CD4-positive, alpha-beta T cell (primary cell): ENCODE measurements around the gene MGAT5. TPM values are rescaled to one million over a fixed set of nuclear protein-coding genes. Genes with fewer than 3 reads are reported as not detected.

Experiments
- ATAC-seq: fragments of 200-7000 bp; cut with Tn5 transposase; one replicate; pipeline ENCODE4 v1.10.0; 2022; ENCODE audit warnings: mild to moderate bottlenecking; ENCODE audit not compliant: poor library complexity
- CTCF ChIA-PET: fragments of 350-600 bp; sonication (Branson Sonifier 250); formaldehyde crosslinking; loops from one replicate; lab custom pipeline; 2021; ENCODE audit warnings: antibody characterized with exemption, inconsistent platforms; lab: Charles Lee
- POLR2A ChIA-PET: fragments of 350-600 bp; sonication (Branson Sonifier 250); formaldehyde crosslinking; loops from one replicate; lab custom pipeline; 2021; ENCODE audit warnings: antibody characterized with exemption, inconsistent platforms; lab: Charles Lee
- DNase-seq, 14 experiments: peaks; one replicate each; pipeline ENCODE4 v3.0.0-alpha.2; 2013 to 2020; ENCODE audit warnings: mixed read lengths in 2 of 14
- H3K27ac ChIP-seq, 2 donors: one replicate each; pipeline versions ENCODE4 v1.5.1 to v1.7.0; 2013; ENCODE audit warnings: low read length in 2 of 2, low read depth in 1 of 2, mild to moderate bottlenecking in 1 of 2
- H3K27me3 ChIP-seq, 2 experiments: 1 replicate in 1 of 2; 2 replicates in 1 of 2; pipeline versions ENCODE4 v1.6.1 to v1.7.0; 2013; ENCODE audit warnings: low read length in 2 of 2, control low read depth in 1 of 2, mild to moderate bottlenecking in 1 of 2, moderate library complexity in 1 of 2; ENCODE audit not compliant: insufficient read depth in 2 of 2, control insufficient read depth in 1 of 2
- H3K36me3 ChIP-seq: one replicate; pipeline ENCODE4 v1.6.1; 2013; ENCODE audit warnings: low read length, control low read depth; ENCODE audit not compliant: insufficient read depth
- H3K4me1 ChIP-seq: one replicate; pipeline ENCODE4 v1.6.1; 2013; ENCODE audit warnings: low read length, control low read depth; ENCODE audit not compliant: insufficient read depth
- H3K4me3 ChIP-seq: one replicate; pipeline ENCODE4 v1.5.1; 2013; ENCODE audit warnings: mild to moderate bottlenecking, low read length, moderate library complexity
- H3K9me3 ChIP-seq, 2 experiments: 1 replicate in 1 of 2; 2 replicates in 1 of 2; pipeline versions ENCODE4 v1.6.1 to v1.7.0; 2013; ENCODE audit warnings: low read length in 2 of 2, mild to moderate bottlenecking in 2 of 2, control low read depth in 1 of 2, moderate library complexity in 1 of 2; ENCODE audit not compliant: control insufficient read depth in 1 of 2, insufficient read depth in 1 of 2
- H3K27ac Mint-ChIP-seq: one replicate; pipeline ENCODE4 v1.8.0; 2020; ENCODE audit warnings: mixed read lengths
- H3K27me3 Mint-ChIP-seq: one replicate; pipeline ENCODE4 v1.8.0; 2021; ENCODE audit warnings: mixed read lengths
- H3K36me3 Mint-ChIP-seq: one replicate; pipeline ENCODE4 v1.8.0; 2021; ENCODE audit warnings: low read depth, mixed read lengths
- H3K4me1 Mint-ChIP-seq: one replicate; pipeline ENCODE4 v1.8.0; 2021; ENCODE audit warnings: low read depth, mixed read lengths
- H3K4me3 Mint-ChIP-seq: one replicate; pipeline ENCODE4 v1.8.0; 2020; ENCODE audit warnings: mild to moderate bottlenecking, mixed read lengths
- H3K9me3 Mint-ChIP-seq: one replicate; pipeline ENCODE4 v1.8.0; 2020; ENCODE audit warnings: mixed read lengths
- intact Hi-C, 2 experiments: fragments of 100-400 bp; cut with DNase I in 1 of 2; cut with micrococcal nuclease in 1 of 2; formaldehyde crosslinking; loops; one replicate each; pipeline versions ENCODE4 v1.15.1 to v1.9.0; 2023 to 2025; cut with DNase I, micrococcal nuclease
- total RNA-seq, 174 experiments: library from RNA in 2 of 174; stranded (reverse) in 2 of 174; gene quantifications; one replicate each; pipeline ENCODE4 v1.2.3 and lab custom pipeline; 2021 to 2026
- TF ChIP-seq, protein P1 (sequence below): fragments of 200-600 bp; IDR thresholded peaks from one replicate; pipeline ENCODE4 v1.8.0; 2022; ENCODE audit warnings: antibody characterized with exemption, mild to moderate bottlenecking

MGAT5 gene
- total RNA-seq, 2 experiments from 2014 or later, result 77.5 to 77.8 TPM

DNA sequence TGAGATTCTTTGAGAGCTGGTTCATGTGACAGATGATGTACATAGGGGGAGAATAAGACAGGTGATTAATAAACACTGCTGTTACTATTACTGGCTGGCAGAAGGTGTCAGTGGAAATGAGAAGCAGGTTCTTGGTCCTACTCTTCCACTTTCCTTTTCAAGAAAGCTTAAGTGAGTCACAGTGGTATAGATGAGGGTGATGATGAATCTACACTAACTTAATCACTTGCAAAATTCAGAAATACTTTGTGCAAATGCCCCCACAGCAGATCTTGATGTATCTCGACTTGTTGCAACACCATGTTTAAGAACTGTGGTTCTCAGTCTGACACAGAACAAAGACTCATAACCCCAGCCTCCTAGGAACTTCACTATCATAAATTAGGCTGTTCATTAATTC is 35.9 kb upstream of the MGAT5 start:
- peak; percentile 65 for ATAC-seq
- no peaks in the 10 kb centered on the region for H3K36me3 ChIP-seq
- Mint-ChIP-seq H3K4me1 (peaks cover 80% of the 10 kb centered on the region), H3K9me3 (peaks cover 2% of the 10 kb centered on the region), H3K4me3 (peak overlapping the region; percentile 49), H3K36me3 (peaks cover 9% of the 10 kb centered on the region), H3K27me3 (no peaks in the 10 kb centered on the region), H3K27ac (peak overlapping the region; percentile 87)
- TF ChIP-seq, protein P1, sequence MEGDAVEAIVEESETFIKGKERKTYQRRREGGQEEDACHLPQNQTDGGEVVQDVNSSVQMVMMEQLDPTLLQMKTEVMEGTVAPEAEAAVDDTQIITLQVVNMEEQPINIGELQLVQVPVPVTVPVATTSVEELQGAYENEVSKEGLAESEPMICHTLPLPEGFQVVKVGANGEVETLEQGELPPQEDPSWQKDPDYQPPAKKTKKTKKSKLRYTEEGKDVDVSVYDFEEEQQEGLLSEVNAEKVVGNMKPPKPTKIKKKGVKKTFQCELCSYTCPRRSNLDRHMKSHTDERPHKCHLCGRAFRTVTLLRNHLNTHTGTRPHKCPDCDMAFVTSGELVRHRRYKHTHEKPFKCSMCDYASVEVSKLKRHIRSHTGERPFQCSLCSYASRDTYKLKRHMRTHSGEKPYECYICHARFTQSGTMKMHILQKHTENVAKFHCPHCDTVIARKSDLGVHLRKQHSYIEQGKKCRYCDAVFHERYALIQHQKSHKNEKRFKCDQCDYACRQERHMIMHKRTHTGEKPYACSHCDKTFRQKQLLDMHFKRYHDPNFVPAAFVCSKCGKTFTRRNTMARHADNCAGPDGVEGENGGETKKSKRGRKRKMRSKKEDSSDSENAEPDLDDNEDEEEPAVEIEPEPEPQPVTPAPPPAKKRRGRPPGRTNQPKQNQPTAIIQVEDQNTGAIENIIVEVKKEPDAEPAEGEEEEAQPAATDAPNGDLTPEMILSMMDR, result no peak
- intact Hi-C loops, result loop anchor here in 1 of 2 experiments (5.0 kb wide), 1 partner anchor 36 kb away; no protein-coding TSS in a partner anchor
- peaks cover 50% of the 10 kb centered on the region for H3K4me1 ChIP-seq
- DNase-seq, result peak in 4 of 14 experiments; percentile 30 to 65 (median 52)
- H3K27me3 ChIP-seq, result no peaks in the 10 kb centered on the region
- ChIA-PET CTCF (interaction anchor here (0.6 to 4.5 kb wide), 4 partner anchors 10 to 194 kb away, joined by 3 to 18 read pairs (median 12); no protein-coding TSS in a partner anchor), POLR2A (interaction anchor here (1.0 to 3.9 kb wide), 5 partner anchors 10 to 98 kb away, joined by 3 to 30 read pairs (median 8); no protein-coding TSS in a partner anchor)
- peak overlapping the region; percentile 25 to 69 for H3K27ac ChIP-seq
- H3K4me3 ChIP-seq, result no peak overlapping the region
- no peaks in the 10 kb centered on the region for H3K9me3 ChIP-seq

DNA sequence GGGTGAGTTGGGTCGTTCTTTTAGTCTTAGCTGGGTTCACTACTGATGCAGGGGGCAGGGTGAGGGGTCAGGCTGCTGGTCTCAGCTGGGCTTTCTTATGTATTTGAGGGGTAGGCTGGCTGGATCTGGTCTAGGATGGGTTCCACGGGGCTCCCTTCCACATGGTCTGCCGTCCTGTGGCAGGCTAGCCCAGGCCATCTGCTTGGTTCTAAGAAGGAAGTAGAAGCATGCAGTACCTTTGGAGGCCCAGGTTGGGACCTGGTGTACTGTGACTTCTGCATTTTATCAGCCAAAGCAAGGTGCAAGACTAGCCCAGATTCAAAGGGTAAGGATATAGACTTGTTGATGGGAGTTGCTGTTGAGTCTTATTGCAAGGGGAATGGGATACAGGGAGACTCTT is 35.5 kb upstream of the MGAT5 start:
- Mint-ChIP-seq H3K27ac (peak overlapping the region; percentile 87), H3K9me3 (peaks cover 2% of the 10 kb centered on the region), H3K27me3 (no peaks in the 10 kb centered on the region), H3K36me3 (peaks cover 9% of the 10 kb centered on the region), H3K4me3 (peak overlapping the region; percentile 49), H3K4me1 (peaks cover 75% of the 10 kb centered on the region)
- no peak for DNase-seq
- ChIA-PET CTCF (interaction anchor here (0.6 to 4.5 kb wide), 5 partner anchors 11 to 194 kb away, joined by 3 to 18 read pairs (median 9); no protein-coding TSS in a partner anchor), POLR2A (interaction anchor here (0.6 to 2.2 kb wide), 6 partner anchors 10 to 100 kb away, joined by 3 to 11 read pairs (median 4); no protein-coding TSS in a partner anchor)
- Histone ChIP-seq H3K4me3 (no peak overlapping the region), H3K27me3 (no peaks in the 10 kb centered on the region), H3K36me3 (no peaks in the 10 kb centered on the region), H3K4me1 (peaks cover 50% of the 10 kb centered on the region), H3K27ac (peak overlapping the region; percentile 25 to 69), H3K9me3 (no peaks in the 10 kb centered on the region)
- TF ChIP-seq, protein P1, result no peak
- intact Hi-C loops, result loop anchor here in 1 of 2 experiments (5.0 kb wide), 1 partner anchor 36 kb away; no protein-coding TSS in a partner anchor
- ATAC-seq, result no peak

DNA sequence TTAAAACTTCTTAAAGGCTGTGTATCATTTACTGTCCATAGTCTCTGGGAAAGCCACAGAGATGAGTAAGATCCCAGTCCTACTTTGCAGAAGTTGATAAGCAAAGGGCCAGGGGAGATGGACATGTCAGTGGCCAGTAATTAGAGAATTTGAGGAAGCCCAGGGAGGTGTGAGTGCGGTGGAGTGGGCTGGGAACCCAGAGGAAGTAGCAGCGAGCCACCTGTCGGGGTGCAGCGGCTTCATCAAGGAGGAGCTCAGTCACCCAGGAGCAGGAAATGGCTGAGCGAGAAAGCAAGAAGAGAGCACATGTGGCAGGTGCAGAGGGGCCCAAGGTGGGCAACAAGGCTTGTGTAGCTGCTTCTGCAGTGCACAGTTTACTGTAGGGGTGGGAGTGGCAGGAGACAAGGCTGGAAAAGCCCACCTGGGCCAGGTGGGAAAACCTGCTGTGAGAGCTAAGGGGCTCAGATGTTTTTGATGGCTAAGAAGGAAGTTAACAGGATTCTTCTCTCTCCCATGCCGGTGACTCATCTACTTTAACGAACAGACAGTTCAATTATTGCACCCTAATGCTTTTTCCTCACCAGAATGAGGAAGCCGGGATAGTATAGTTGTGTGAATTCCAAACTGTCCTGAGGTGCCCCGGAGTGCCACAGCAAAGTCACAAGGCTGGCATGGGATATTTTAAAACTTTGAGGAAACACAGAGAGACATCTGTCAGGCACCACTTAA is 34.8 kb upstream of the MGAT5 start:
- Mint-ChIP-seq H3K4me3 (peak overlapping the region; percentile 49), H3K27me3 (no peaks in the 10 kb centered on the region), H3K4me1 (peaks cover 76% of the 10 kb centered on the region), H3K27ac (peak overlapping the region; percentile 87), H3K36me3 (peaks cover 9% of the 10 kb centered on the region), H3K9me3 (peaks cover 2% of the 10 kb centered on the region)
- Histone ChIP-seq H3K4me3 (peak overlapping the region; percentile 15), H3K27me3 (no peaks in the 10 kb centered on the region), H3K36me3 (no peaks in the 10 kb centered on the region), H3K4me1 (peaks cover 50% of the 10 kb centered on the region), H3K9me3 (no peaks in the 10 kb centered on the region), H3K27ac (peak overlapping the region; percentile 32 to 69)
- ATAC-seq, result peak; percentile 71
- CTCF ChIA-PET, result interaction anchor here (0.6 to 4.5 kb wide), 5 partner anchors 12 to 101 kb away, joined by 3 to 18 read pairs (median 3); no protein-coding TSS in a partner anchor
- DNase-seq, result peak; percentile 12 to 77 (median 40)
- POLR2A ChIA-PET, result interaction anchor here (0.6 to 2.2 kb wide), 8 partner anchors 9 to 699 kb away, joined by 3 to 11 read pairs (median 4); no protein-coding TSS in a partner anchor
- TF ChIP-seq, protein P1, result no peak
- intact Hi-C loops, result loop anchor here in 1 of 2 experiments (1.0 to 5.0 kb wide), 2 partner anchors 14 to 37 kb away; no protein-coding TSS in a partner anchor
